GM12878 (cell line): ENCODE measurements around the gene POU2AF1. TPM values are rescaled to one million over a fixed set of nuclear protein-coding genes. Genes with fewer than 3 reads are reported as not detected.

Experiments used
- ATAC-seq: fragments of 200-7000 bp; cut with Tn5 transposase; 3 replicates; pipeline ENCODE4 v1.9.1; 2020; ENCODE audit warnings: mild to moderate bottlenecking, moderate library complexity
- BruUV-seq: library from RNA; stranded (reverse); fragments of 400-500 nt; replicated peaks from 2 replicates; lab custom pipeline; 2021; lab: Mats Ljungman, UMichigan
- CTCF ChIA-PET: fragments of 300-600 bp; sonication (Branson Sonifier 250); formaldehyde crosslinking; extraction: SDS; loops from one replicate; lab custom pipeline; 2021; ENCODE audit warnings: inconsistent platforms; lab: Yijun Ruan, JAX
- POLR2A ChIA-PET: fragments of 350-600 bp; formaldehyde crosslinking; extraction: SDS; loops from one replicate; lab custom pipeline; 2021; ENCODE audit warnings: inconsistent platforms; lab: Charles Lee
- RAD21 ChIA-PET: fragments of 300-600 bp; sonication (Branson Sonifier 250); formaldehyde crosslinking; loops from one replicate; lab custom pipeline; 2023; ENCODE audit warnings: antibody characterized with exemption; ENCODE audit not compliant: unreplicated experiment; lab: Charles Lee
- SMC1A ChIA-PET: fragments of 300-600 bp; sonication (Branson Sonifier 250); formaldehyde crosslinking; loops from one replicate; lab custom pipeline; 2023; ENCODE audit not compliant: unreplicated experiment, uncharacterized antibody; lab: Charles Lee
- DNase-seq: peaks from one replicate; pipeline ENCODE4 v3.0.0-alpha.2; 2011; ENCODE audit warnings: low read depth, low spot score
- FAIRE-seq: peaks from 3 replicates; lab custom pipeline; 2011; peaks lifted over from hg19 to GRCh38; lab: Jason Lieb, UNC
- H2AFZ ChIP-seq: 2 replicates; pipeline ENCODE4 v1.6.0; 2011; ENCODE audit warnings: low read depth, low read length, control low read depth; ENCODE audit not compliant: control insufficient read depth
- H3K27ac ChIP-seq: 2 replicates; pipeline ENCODE4 v1.5.1; 2011; ENCODE audit warnings: control low read depth; ENCODE audit not compliant: control insufficient read depth, insufficient read depth
- H3K27me3 ChIP-seq, 2 experiments: replicated peaks in 1 of 2; 2 replicates each; pipeline versions ENCODE4 v1.6.0 to v1.6.1; 2011; ENCODE audit warnings: low read length in 1 of 2; ENCODE audit not compliant: control insufficient read depth in 2 of 2, insufficient read depth in 2 of 2
- H3K36me3 ChIP-seq, 2 experiments: 2 replicates each; pipeline ENCODE4 v1.5.1; 2011; ENCODE audit warnings: low read length in 1 of 2; ENCODE audit not compliant: control insufficient read depth in 2 of 2, insufficient read depth in 2 of 2
- H3K4me1 ChIP-seq: 2 replicates; pipeline ENCODE4 v1.6.1; 2011; ENCODE audit warnings: mild to moderate bottlenecking, low read length, moderate library complexity, mixed read lengths; ENCODE audit not compliant: control insufficient read depth, insufficient read depth
- H3K4me2 ChIP-seq: 2 replicates; pipeline ENCODE4 v1.6.0; 2011; ENCODE audit warnings: control low read depth; ENCODE audit not compliant: control insufficient read depth, insufficient read depth
- H3K4me3 ChIP-seq: fragments of 200-600 bp; sonication (generic); 2 replicates; pipeline ENCODE4 v1.5.1; 2016
- H3K79me2 ChIP-seq: 2 replicates; pipeline ENCODE4 v1.6.0; 2011; ENCODE audit warnings: low read length; ENCODE audit not compliant: control insufficient read depth, insufficient read depth
- H3K9ac ChIP-seq: 2 replicates; pipeline ENCODE4 v1.8.0; 2011; ENCODE audit warnings: low read length, control low read depth, mixed read lengths; ENCODE audit not compliant: control insufficient read depth, insufficient read depth
- H3K9me3 ChIP-seq: replicated peaks from 3 replicates; pipeline ENCODE4 v1.5.1; 2011; ENCODE audit warnings: mild to moderate bottlenecking, low read length; ENCODE audit not compliant: control insufficient read depth, insufficient read depth
- H4K20me1 ChIP-seq: 2 replicates; pipeline ENCODE4 v1.6.0; 2011; ENCODE audit not compliant: control insufficient read depth, insufficient read depth
- ASH2L ChIP-seq: fragments of 300-600, 200-600 bp; sonication (generic); IDR thresholded peaks from 2 replicates; pipeline ENCODE4 v1.6.1; 2017; ENCODE audit warnings: low read depth, mild to moderate bottlenecking, borderline replicate concordance
- BRCA1 ChIP-seq: IDR thresholded peaks from 2 replicates; pipeline ENCODE4 v1.6.1; 2011; ENCODE audit warnings: low read depth, low read length, improper control_type of control experiment
- CBFB ChIP-seq: IDR thresholded peaks from 2 replicates; pipeline ENCODE4 v1.6.1; 2016; ENCODE audit warnings: antibody characterized with exemption, low read depth
- CHD2 ChIP-seq: IDR thresholded peaks from 2 replicates; pipeline ENCODE4 v1.6.1; 2011; ENCODE audit warnings: low read depth, low read length, improper control_type of control experiment, borderline replicate concordance
- EED ChIP-seq: sonication (generic); IDR thresholded peaks from 2 replicates; pipeline ENCODE4 v1.6.1; 2016; ENCODE audit warnings: antibody characterized with exemption, low read depth
- GATAD2B ChIP-seq: fragments of 450-650 bp; conservative IDR thresholded peaks from 2 replicates; pipeline ENCODE4 v1.6.1; 2017; ENCODE audit warnings: low read depth, mild to moderate bottlenecking, moderate library complexity
- KLF5 ChIP-seq: fragments of 450-650 bp; IDR thresholded peaks from 2 replicates; pipeline ENCODE4 v1.6.1; 2014; ENCODE audit warnings: mild to moderate bottlenecking; ENCODE audit not compliant: partially characterized antibody
- MYC ChIP-seq: IDR thresholded peaks from 2 replicates; pipeline ENCODE4 v1.6.1; 2011; ENCODE audit warnings: mild to moderate bottlenecking, low read length, moderate library complexity, inconsistent platforms; ENCODE audit not compliant: insufficient read depth, insufficient replicate concordance, insufficient read length, severe bottlenecking
- RAD21 ChIP-seq: IDR thresholded peaks from 2 replicates; pipeline ENCODE4 v1.6.1; 2011; ENCODE audit warnings: mild to moderate bottlenecking, low read depth, low read length, moderate library complexity; ENCODE audit not compliant: insufficient read depth
- SMAD5 ChIP-seq: IDR thresholded peaks from 2 replicates; pipeline ENCODE4 v1.6.1; 2016; ENCODE audit warnings: antibody characterized with exemption, low read depth
- TAF1 ChIP-seq: IDR thresholded peaks from 2 replicates; pipeline ENCODE4 v1.6.1; 2011; ENCODE audit warnings: mild to moderate bottlenecking, low read depth, low read length, borderline replicate concordance
- TCF3 ChIP-seq: IDR thresholded peaks from 2 replicates; pipeline ENCODE4 v1.6.1; 2012; ENCODE audit warnings: low read depth, mild to moderate bottlenecking, low read length, borderline replicate concordance; ENCODE audit not compliant: insufficient read depth
- WGBS: methylation state at CpG from one replicate; pipeline ENCODE4 v1.1.6; 2016; ENCODE audit warnings: low lambda C conversion rate; ENCODE audit not compliant: insufficient replicate concordance, insufficient coverage; ENCODE audit errors: missing lambda C conversion rate; 5-methylcytosine and 5-hydroxymethylcytosine counted together
- in situ Hi-C: fragments of 300-500 bp; cut with MboI; formaldehyde crosslinking; loops from 9 replicates; pipeline ENCODE4 v1.14.3; 2018; ENCODE audit warnings: mixed read lengths
- intact Hi-C: fragments of 100-400 bp; cut with micrococcal nuclease; formaldehyde crosslinking; loops from one replicate; pipeline ENCODE4 v1.14.2; 2022; ENCODE audit not compliant: unreplicated experiment
- polyA plus RNA-seq, 11 experiments: library from polyadenylated mRNA; depleted of rRNA in 4 of 11; unstranded in 6 of 11; stranded (reverse) in 5 of 11; fragments of >200 nt; fragmentation: Nextera tagmentation in 4 of 11; fragmentation: Illumina TruSeq in 1 of 11; extraction: Ambion mirVana in 4 of 11; extraction: Trizol in 1 of 11; gene quantifications; 1 replicate in 1 of 11; 2 replicates in 10 of 11; pipeline versions ENCODE4 v1.2.1 to v1.2.3, GENCODE V29; 2011 to 2016; ENCODE audit warnings: inconsistent platforms in 2 of 11, missing spikeins in 2 of 11, low read depth in 1 of 11
- total RNA-seq, 4 experiments: library from RNA; depleted of rRNA in 3 of 4; stranded (reverse); fragments of >200 nt in 3 of 4; fragmentation: Illumina TruSeq in 1 of 4; extraction: Trizol in 1 of 4; gene quantifications; 2 replicates each; pipeline versions ENCODE4 v1.2.1 to v1.2.3, GENCODE V29; 2013 to 2021
- TF ChIP-seq, protein P1 (sequence below): fragments of 450-650 bp; IDR thresholded peaks from 2 replicates; pipeline ENCODE4 v1.6.1; 2017; ENCODE audit warnings: borderline replicate concordance
- TF ChIP-seq, protein P2 (sequence below): fragments of 450-650 bp; IDR thresholded peaks from 2 replicates; pipeline ENCODE4 v1.6.1; 2017; ENCODE audit warnings: mild to moderate bottlenecking

POU2AF1 gene
- total and polyA plus RNA-seq, 10 of the 15 experiments (the other 5 are each of a cell fraction or from before 2014, with no cell fraction given), result 13.1 to 169 (median 75.5) TPM

DNA sequence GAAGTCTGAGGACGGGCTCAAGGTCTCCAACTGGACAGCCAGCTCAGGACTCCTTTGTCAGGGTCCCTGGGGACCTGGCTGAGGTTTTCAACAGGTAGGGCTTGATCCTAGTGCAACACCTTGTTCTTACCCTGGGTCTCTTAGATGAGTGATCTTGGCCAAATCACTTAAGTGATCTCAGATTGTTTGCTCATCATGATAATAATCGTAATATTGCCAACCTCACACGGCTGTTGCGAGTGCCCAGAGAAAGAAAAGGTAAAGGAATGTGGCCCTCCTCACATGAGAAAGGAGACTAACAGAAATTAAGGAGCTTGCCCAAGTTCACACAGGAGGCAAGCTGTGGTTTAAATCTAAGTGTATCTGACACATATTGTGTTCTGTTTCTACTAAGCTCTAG is 52.3 kb downstream of the POU2AF1 start:
- no peak for DNase-seq
- no peaks in the 10 kb centered on the region for H4K20me1 ChIP-seq
- ATAC-seq, result no peak
- no peak for FAIRE-seq
- H3K79me2 ChIP-seq, result no peaks in the 10 kb centered on the region
- H3K27ac ChIP-seq, result no peak overlapping the region
- ChIA-PET SMC1A (interaction anchor here (0.9 to 1.4 kb wide), 4 partner anchors 36 to 96 kb away, joined by 3 to 4 read pairs (median 3); no protein-coding TSS in a partner anchor), RAD21 (interaction anchor here (0.6 to 1.1 kb wide), 2 partner anchors 91 to 96 kb away, joined by 3 read pairs; no protein-coding TSS in a partner anchor), CTCF (interaction anchor here (0.7 to 3.0 kb wide), 7 partner anchors 10 to 120 kb away, joined by 3 to 17 read pairs (median 3); no protein-coding TSS in a partner anchor)
- H3K9me3 ChIP-seq, result no peaks in the 10 kb centered on the region
- intact Hi-C loops (no loop called here), in situ Hi-C loops (no loop called here)
- WGBS, result 70% methylated on average over 4 of the region's 4 CpGs
- H3K27me3 ChIP-seq, result no peaks in the 10 kb centered on the region; a peak in 2 of 4 replicates
- H3K9ac ChIP-seq, result no peak overlapping the region
- peaks cover 2% of the 10 kb centered on the region; the same call in 1 of the 2 replicates for H3K4me1 ChIP-seq
- no peak overlapping the region for H3K4me2 ChIP-seq
- no TSS peak for BruUV-seq
- no peak overlapping the region for H2AFZ ChIP-seq
- no peak overlapping the region for H3K4me3 ChIP-seq
- H3K36me3 ChIP-seq, result no peaks in the 10 kb centered on the region
- TF ChIP-seq CHD2, result no peak
- no peak for TF ChIP-seq BRCA1
- TF ChIP-seq, all 136 proteins: peak for 0
- POLR2A ChIA-PET, result no interaction called here

DNA sequence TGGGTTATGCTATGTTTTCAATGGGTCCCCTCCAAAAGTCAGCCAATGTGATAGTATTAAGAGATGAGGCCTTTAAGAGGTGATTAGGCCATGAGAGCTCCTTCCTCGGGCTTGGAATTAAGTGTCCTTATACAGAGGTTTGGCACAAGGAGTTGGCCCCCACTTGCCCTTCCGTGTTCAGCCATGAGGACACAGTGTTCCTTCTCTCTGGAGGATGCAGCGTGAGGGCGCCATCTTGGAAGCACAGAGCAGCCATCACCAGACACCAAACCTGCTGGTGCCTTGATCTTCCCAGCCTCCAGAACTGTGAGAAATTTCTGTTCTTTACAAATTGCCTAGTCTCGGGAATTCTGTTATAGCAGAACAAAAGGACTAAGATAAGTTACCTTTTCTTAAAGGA is 53.8 kb downstream of the POU2AF1 start:
- H3K9ac ChIP-seq, result no peak overlapping the region
- no peak for FAIRE-seq
- H3K27ac ChIP-seq, result no peak overlapping the region
- H3K79me2 ChIP-seq, result no peaks in the 10 kb centered on the region
- in situ Hi-C loops (no loop called here), intact Hi-C loops (no loop called here)
- no peak overlapping the region for H3K4me2 ChIP-seq
- POLR2A ChIA-PET, result interaction anchor here (0.5 kb wide), 1 partner anchor 844 kb away, joined by 6 read pairs; no protein-coding TSS in a partner anchor
- H3K36me3 ChIP-seq, result no peaks in the 10 kb centered on the region
- ATAC-seq, result no peak
- 74% methylated on average over 5 of the region's 5 CpGs for WGBS
- H2AFZ ChIP-seq, result no peak overlapping the region
- H3K4me1 ChIP-seq, result no peaks in the 10 kb centered on the region
- H3K9me3 ChIP-seq, result no peaks in the 10 kb centered on the region
- peaks cover 0 to 2% of the 10 kb centered on the region in 2 experiments; a peak in 3 of 4 replicates for H3K27me3 ChIP-seq
- RAD21 ChIA-PET, result no interaction called here
- no peaks in the 10 kb centered on the region; the same call in 1 of the 2 replicates for H4K20me1 ChIP-seq
- SMC1A ChIA-PET, result no interaction called here
- CTCF ChIA-PET, result interaction anchor here (0.7 to 1.1 kb wide), 2 partner anchors 14 to 20 kb away, joined by 3 to 4 read pairs; no protein-coding TSS in a partner anchor
- BruUV-seq, result no TSS peak
- DNase-seq, result no peak
- no peak overlapping the region for H3K4me3 ChIP-seq
- no peak for TF ChIP-seq GATAD2B
- no peak for TF ChIP-seq CBFB
- TF ChIP-seq, protein P1, sequence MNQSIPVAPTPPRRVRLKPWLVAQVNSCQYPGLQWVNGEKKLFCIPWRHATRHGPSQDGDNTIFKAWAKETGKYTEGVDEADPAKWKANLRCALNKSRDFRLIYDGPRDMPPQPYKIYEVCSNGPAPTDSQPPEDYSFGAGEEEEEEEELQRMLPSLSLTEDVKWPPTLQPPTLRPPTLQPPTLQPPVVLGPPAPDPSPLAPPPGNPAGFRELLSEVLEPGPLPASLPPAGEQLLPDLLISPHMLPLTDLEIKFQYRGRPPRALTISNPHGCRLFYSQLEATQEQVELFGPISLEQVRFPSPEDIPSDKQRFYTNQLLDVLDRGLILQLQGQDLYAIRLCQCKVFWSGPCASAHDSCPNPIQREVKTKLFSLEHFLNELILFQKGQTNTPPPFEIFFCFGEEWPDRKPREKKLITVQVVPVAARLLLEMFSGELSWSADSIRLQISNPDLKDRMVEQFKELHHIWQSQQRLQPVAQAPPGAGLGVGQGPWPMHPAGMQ, result no peak
- no peak for TF ChIP-seq EED
- no peak for TF ChIP-seq TCF3
- no peak for TF ChIP-seq MYC
- TF ChIP-seq RAD21, result no peak
- TF ChIP-seq TAF1, result no peak
- no peak for TF ChIP-seq KLF5
- TF ChIP-seq, protein P2, sequence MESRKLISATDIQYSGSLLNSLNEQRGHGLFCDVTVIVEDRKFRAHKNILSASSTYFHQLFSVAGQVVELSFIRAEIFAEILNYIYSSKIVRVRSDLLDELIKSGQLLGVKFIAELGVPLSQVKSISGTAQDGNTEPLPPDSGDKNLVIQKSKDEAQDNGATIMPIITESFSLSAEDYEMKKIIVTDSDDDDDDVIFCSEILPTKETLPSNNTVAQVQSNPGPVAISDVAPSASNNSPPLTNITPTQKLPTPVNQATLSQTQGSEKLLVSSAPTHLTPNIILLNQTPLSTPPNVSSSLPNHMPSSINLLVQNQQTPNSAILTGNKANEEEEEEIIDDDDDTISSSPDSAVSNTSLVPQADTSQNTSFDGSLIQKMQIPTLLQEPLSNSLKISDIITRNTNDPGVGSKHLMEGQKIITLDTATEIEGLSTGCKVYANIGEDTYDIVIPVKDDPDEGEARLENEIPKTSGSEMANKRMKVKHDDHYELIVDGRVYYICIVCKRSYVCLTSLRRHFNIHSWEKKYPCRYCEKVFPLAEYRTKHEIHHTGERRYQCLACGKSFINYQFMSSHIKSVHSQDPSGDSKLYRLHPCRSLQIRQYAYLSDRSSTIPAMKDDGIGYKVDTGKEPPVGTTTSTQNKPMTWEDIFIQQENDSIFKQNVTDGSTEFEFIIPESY, result no peak
- no peak for TF ChIP-seq SMAD5
- no peak for TF ChIP-seq ASH2L
